Measurements from ENCODE around the gene SLC25A47.
"Not testable (repeated sequence)": the region's sequence is repeated elsewhere in the genome, so short reads cannot be mapped to it uniquely, and the experiment has no call there.

The SLC25A47 gene

DNA sequence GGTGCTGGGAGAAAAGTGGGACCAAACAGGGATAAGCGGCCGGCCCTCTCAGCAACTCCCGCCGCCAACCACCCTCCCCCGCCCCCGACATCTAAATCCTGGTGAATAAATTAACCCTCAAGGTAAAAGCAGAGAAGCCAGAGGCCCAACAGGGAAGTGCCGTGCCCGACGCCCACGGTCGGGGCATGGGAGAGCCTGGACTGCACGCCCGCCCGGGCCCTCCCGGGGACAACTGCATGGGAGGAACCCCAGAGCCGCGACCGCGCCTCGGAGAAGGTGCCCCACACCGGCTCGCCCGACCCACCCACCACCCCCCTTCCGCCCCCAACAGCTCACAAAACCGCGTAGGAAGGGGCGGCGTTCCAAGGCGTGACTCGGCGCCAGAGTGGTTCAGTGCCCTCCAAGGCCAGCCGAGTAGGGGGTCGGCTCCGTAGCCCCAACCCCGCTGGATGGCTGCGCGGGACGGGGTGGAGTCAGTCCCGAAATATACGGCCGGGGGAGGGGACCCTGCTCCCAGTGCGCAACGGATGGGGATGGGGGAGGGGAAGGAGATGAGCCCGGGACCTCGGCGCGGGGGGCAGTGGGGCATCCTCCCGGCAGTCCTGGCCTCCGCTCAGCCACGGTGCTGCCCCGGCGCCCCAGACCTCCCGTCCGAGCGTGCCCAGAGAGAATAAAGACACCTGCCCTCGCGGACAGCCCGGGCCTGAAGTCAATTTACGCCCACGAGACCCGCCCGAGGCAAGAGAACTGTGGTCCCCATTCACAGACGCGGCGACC lies 17.6 kb upstream of the SLC25A47 start:
- DNase-seq (ENCODE audit: low spot score), result no peak

DNA sequence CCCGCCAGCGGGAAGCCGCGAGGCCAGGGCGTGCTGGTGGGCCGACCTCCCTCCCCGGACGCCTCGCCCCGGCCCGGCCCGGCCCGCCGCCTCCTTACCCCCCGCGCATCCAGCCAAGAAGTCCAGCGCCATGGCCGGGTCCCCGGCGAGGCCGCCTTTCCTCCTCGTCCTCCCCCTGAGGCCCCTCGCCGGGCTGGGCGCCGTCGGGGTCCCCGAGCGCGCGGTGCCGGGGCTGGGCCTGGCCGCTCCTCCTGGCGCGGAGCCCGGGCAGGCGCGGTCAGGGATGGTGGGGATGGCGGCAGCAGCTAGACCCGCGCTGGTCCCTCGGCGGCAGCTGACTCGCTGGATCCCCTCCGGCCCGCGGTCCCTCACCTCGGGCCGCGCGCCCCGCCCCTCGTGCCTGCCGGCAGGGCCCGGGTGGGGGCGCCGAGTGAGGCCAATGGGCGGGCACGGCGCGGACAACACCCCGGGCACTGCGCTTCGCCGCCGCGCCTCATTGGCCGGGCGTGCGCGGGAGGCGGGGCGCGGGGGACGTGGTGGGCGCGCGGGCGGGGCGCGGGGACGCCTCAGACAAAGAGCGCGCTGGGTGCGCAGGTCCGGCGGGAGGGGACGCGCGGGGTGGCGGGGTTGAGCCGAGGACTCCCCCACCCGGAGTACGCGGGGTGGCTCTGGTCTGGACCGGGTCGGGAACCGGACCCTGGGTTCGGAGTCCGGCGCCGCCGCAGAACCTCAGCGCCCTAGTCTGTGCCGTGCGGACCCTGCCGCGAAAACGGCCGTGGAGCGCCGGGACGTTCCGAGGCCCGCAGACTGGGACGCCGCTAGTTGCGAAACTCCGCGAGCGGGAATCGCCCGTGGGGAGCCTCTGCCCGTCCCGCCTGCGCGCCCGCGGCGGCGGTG lies 16.8 kb upstream of the SLC25A47 start, which contains the start of gene SLC25A29:
TSS of gene SLC25A29 (minus strand) at position 344 of the 897 bp plus-strand sequence. CDS start at position 132, 212 bp downstream.
- peak; percentile 92 for DNase-seq (ENCODE audit: low spot score)

DNA sequence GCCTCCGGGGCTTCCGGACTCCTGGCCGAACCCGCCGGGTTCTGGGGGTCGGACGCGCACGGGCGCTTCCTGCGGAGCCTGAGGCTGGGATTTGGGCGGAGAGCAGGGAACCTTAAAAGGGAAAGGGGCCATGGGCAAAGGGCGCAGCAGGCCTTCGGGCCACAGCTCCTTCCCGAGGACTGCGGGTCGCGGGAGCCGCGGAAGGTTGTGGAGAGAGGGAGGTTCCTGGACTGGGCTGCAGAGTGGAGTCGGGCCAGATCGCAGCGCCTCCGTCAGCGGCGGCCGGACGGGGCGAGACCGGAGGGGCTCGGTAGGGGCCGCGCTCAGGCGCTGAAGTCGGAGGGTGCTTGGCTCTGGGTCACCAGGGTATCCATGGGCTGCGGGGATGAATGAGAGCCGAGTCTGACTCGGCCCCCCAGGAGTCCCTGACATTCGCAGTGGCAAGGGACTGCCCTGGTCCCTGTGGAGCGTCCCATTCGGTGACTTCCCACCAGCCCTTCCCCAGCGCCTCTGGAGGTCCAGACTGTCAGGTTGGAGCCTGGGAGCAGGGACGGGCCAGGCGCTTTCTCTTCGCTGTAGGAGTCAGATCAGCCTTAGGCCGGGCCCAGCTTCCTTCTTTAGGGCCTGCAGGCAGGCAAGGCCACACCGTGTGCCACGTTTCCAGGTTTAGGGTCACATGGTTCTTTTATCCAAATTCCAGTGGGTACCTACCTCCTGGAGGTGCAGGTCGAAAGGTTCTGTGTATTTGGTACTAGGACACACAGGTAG lies 16.0 kb upstream of the SLC25A47 start:
- no peak for DNase-seq (ENCODE audit: low spot score)

DNA sequence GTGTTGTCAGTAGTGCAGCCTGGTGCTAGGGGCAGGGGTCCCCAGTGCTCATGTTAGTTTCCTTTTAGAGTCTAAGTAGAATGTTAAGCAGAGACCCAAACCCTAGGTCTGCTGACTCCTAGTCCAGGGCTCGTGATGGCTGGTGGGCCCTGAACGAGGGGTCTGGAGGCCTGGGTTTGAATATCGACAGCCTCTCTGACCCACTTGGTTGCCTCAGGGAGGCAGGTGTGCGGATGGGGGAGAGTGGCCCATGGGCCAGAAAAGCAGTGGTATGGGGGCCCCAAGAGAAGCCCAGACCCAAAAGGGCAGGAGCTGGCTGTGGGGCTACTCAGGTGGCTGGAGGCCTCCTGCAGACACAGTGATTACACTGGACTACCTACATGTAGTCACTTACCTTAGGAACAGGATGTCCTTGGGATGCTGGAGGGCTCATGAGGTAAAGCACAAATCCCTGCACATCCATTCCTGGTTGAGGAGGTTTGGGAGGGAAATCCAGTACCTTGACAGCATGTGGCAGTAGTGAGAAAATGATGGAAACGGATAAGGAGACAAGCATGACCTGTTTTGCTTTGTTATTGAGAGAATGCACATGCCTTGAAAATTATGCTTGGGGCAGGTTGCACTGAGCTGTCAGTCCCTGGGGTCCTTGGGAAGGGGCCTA lies 15.2 kb upstream of the SLC25A47 start:
- DNase-seq (ENCODE audit: low spot score), result no peak

DNA sequence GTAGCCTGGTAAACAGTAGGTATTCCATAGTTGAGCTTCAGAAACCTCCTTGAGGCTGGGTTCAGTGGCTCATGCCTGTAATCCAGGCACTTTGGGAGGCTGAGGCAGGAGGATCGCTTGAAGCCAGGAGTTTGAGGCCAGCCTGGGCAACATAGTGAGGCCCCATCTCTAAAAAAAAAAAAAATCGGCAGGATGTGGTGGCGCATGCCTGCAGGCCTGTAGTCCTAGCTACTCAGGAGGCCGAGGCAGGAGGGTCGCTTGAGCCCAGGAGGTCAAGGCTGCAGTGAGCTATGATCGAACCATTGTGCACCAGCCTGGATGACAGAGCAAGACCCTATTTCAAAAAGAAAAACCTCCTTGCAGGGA lies 14.7 kb upstream of the SLC25A47 start:
- not testable (repeated sequence) for DNase-seq (ENCODE audit: low spot score)

DNA sequence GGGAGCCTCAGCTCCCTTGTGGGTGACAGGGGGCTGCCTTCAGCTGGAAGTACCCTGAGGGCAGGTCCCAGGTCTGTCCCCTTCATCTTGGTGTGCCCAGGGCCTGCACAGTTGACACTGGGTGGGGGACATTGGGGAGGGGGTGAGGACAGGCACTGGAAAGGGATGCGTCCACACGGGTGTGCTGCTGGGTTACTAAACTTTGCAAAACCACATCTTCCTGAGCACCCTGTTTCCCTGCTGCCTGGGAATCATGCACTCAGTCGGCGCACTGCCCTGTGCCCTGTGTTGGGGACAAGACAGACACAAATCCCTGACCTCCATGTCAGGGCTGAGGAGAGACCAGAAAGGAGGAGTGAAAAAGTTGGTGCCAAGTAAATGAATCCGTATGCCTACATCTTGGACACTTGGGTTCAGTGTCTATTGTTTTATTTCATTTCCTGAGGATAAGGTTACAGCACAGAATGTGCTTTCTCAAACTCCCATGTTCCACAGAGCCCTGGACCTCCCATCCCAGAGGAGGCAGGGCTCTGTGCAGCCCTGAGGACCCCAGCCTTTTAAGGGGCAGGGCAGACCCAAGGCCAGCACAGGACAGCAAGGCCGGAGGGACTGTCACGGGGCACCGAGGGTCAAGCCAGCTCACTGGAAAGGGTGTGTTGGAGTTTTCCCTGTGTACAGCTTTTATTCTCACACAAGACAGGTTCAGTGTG lies 14.0 kb upstream of the SLC25A47 start:
- no peak for DNase-seq (ENCODE audit: low spot score)

DNA sequence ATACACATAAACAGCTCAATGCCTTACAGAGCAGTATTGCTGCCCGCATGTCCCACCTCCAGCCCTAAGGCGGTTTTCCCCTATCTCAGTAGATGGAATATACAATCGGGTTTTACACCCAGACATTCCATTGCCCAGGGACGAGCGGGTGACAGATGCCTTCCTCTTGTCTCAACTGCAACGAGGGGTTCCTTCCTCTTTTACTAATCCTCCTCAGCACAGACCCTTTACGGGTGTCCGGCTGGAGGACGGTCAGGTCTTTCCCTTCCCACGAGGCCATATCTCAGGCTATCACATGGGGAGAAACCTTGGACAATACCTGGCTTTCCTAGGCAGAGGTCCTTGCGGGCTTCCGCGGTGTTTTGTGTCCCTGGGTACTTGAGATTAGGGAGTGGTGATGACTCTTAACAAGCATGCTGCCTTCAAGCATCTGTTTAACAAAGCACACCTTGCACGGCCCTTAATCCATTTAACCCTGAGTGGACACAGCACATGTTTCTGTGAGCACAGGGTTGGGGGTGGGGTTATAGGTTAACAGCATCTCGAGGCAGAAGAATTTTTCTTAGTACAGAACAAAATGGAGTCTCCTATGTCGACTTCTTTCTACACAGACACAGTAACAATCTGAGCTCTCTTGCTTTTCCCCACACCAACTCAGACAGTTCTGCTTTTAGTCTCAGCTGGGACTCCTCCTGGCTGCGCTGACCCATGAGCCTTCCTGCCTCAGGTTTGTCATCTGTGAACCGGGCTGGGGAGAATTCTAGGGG lies 10.8 kb upstream of the SLC25A47 start:
- DNase-seq (ENCODE audit: low spot score), result not testable (repeated sequence)

DNA sequence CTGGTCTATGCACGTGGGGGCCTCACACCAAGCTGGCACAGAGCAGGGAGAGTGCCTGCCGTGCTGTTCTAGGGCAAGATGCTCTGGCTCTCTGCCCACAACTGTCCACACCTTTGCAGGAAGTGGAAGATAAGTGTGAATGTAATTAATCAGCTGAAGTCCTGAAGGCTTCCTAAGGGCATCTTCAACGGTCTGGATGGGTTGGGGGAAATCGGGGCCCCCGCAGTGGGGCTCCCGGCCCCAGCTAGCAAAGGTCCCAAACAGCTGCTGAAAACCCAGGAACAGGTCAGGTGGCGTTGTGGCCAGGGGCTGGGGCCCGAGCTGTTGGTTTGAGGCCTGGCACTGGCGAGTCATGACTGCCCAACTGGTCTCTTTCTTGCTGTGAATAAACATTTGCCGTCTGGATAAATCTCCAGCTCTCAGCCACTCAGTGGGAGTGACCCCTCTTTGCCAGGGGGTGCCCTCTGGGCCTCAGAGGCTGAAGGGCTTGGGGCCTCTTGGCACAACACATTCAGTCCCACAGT lies 10.2 kb upstream of the SLC25A47 start:
- DNase-seq (ENCODE audit: low spot score), result no peak

DNA sequence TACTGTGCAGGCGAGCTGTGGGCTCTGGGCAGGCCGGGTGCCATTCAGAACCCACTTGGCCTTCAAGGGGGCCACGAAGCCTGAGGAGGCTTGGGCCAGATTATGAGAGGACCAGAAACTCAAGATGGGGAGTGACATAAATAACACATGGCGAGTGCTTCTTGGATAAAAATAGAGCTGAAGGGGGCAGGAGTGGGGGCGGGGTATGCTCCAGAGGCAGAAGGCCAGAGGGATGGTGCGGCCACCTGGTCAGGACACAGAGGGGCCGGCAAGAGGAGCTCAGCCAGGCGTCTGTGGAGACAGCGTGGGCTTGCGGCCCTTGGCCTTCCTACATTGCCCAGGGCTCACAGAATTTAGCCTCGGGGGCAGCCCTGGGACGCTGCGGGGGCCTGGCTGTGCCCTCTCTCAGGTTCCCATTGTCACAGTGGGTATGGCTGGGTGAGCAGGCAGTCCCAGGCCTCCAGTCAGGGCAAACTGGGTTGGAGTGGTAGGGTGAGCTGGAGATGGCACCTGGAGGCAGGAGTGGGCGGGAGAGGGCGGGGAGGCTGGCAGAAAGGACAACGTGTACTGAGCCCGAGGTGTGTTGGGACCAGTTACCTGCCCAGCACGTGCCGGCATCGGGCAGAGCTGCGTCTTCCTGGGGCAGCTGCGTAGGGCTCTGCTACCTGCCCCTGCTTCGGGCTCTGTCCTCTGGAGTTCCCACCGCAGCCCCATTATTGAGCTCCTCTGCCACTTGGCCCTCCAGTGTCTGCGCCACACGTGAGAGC lies 9.5 kb upstream of the SLC25A47 start:
- DNase-seq (ENCODE audit: low spot score), result no peak

DNA sequence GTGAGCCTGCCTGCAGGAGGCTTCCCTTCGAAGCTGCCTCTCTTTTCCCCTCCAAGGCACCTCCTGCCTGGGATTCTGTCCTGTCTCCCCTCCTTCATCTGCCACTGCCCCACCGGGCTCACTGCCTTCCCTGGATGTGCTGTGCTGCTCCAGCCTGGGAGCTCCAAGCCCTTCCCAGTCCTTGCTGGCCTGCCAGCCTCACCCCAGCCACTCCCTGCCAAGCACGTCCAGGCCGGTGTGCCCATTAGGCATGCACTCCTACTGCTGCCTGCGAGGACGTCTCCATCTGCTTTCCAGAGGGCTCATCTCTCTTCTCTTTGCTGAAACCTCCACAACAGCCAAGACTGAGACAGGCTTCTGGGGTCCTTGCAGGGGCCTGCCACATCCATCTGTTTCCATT lies 8.4 kb upstream of the SLC25A47 start:
- DNase-seq (ENCODE audit: low spot score), result no peak

DNA sequence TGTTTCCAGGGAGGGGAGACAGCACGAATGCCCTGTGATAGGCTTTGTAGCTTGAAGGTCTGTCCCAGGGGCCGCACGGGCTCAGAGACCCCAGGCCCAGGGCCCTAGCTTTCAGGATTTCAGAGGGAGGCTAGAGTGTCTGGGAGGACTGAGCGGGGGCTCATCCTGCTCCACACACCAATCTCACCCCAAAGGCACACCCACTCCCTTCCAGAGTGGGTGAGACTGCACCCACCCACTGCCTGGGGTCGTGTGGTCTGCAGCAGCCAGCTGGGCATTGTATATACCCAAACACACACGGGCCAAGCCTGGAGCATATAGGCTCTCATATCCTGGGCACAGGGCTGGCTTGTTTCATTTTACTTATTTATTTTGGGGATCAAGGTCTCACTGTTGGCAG lies 5.8 kb upstream of the SLC25A47 start:
- DNase-seq (ENCODE audit: low spot score), result no peak

DNA sequence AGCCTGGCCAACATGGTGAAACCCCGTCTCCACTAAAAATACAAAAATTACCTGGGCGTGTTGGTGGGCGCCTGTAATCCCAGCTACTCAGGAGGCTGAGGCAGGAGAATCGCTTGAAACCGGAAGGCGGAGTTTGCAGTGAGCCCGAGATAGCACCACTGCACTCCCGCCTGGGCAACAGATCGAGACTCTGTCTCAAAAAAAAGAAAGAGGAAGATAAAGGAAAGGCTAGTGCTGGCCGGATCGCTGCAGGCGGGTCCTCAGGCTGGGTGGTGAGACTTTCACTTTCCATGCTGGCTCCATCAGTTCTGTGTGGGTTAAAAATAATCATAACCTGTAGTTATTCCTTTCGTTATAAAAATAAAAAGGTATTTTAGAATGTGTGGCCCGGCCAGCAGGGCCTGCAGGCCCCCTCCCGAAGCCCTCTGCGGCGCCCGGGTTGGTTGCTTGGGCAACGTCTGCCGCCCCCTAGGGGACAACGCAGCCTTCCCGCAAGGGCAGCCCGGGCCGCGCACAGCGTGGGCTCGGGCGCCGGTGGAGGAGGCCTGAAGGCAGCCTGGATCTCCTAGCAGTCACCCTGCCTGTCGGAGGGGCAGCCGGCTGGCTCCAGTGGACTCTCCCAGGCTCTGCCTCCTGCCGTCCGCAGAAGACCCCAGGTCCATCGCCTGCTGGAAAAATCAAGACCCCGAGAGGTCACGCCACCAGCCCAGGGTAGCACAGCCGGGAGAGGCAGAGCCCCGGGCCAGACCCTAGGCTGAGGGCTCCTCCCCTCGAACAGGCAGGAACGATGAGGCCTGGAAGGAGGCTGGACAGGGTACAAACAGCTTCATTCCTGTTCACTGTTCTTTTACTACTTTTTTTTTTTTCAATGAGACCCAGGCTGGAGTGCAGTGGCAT lies 5.0 kb upstream of the SLC25A47 start:
- peak; percentile 81 for DNase-seq (ENCODE audit: low spot score)

DNA sequence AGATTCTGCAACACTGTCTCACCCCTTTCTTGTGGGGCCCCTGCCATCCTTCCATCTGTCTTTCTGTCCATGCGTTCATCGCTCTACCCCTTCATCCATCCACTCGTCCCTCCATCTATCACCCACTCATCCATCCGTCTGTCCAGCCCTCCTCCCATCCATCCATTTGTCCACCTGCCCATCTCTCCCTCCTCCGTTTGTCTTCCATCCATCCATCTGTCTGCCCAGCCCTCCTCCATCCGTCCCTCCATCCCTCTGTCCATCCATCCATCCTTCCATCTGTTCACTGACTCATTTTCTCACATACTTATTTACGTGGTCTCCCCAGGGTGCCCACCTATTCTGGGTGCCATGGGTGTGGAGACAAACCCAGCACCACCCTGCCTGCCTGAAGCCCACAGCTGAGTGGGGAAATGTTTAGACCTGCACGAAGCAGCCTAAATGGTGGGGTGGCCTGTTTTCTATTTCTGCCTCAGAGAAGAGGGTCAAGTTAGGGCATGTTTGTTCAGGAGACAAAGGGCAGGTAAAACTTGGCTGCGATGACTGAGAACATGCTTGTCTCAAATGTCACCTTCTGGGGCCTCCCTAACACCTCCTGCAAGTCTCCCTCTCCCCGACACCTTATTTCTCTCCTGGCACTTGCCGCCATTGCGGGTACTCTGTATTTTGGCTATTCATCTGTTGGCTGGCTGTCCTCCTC lies 2.8 kb upstream of the SLC25A47 start:
- no peak for DNase-seq (ENCODE audit: low spot score)

DNA sequence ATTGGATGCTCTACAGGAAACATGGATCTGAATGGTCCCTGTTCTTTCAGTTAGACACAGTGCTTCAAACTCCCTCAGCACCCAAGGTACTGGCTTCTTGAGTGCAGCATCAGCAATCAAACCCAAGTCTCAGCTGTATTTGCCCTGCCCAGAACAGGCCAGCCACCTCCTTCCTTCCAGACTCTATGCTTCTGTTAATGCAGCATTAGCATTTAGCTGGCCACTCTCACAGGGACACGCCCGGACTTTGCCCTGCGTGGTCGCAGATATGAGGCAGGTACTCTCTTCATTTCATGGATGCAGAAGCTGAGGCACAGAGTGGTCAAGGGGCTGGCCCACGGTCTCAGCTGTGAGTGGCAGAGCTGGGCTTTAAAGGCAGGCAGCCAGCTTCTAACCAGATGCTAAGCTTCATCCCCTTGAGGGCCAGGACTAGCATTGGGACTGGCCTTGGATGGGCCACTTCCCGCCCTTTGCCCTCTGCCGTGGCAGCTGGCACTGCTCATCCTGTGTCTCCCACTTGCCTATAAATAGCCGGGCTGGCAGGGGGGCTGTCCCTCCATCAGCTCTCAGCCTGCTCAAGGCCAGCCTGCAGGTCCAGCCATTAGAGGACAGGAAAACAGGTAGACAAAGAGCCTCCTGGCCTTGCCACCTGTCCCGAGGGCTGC lies 1.5 kb upstream of the SLC25A47 start:
- DNase-seq (ENCODE audit: low spot score), result no peak

DNA sequence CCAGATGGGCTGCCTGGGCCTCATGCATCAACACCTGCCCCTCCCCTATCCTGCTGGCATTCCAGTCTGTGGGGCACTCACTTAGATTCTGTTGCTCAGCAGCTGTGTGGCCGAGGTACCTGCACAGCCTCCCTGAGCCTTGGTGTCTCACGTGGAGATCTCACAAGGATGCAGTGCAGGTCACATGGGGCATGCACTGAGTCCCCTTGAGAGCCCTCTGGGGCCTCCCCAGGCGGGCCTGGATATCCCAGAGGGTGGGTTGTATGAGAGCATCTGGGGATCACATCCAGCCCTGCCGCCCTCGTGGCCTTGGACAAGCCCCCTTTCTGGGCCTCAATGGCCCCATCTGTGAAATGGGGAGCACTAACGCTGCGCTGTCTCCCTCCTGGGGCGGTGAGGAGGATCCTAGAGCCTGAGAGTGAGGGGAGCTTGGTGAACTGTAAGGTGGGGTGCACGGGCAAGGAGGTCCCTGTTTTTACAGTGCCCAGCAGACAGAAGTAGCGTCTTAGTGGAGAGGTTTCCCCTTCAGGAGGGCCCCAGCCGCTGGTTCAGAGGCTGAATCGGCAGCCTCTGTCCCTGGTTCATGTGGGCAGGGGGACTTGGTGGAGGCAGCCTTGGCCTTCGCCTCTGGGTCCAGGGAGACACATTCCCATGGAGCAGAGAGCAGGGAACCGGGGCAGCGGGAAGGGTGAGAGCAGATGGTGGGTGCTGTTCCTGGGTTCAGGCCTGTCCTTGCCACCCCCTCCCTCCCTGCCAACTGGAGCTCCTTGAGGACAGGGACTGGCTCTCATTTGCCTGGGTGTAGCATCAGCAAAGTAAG lies 791 bp upstream of the SLC25A47 start:
- DNase-seq (ENCODE audit: low spot score), result no peak

DNA sequence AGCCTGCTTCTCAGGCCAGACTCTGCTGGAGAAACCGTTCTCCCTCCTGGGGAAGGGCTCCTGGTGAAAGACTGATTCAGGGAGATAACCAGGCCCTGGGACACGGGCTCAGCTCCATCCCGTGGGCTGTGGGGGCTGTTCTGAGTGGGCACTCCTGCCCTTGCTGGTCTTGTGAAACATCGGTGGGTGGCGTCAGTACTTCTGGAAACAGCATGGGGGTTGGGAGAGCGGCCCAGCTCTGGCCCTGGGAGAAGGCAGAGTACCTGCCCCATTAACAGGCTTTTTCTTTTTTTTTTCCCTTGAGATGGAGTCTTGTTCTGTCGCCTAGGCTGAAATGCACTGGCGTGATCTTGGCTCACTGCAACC lies 786 bp downstream of the SLC25A47 start:
- DNase-seq (ENCODE audit: low spot score), result no peak
